Measurements from ENCODE around the gene QARS1.

QARS1 gene

GRCh38 chr3:49076646-49077045, 27.9 kb downstream of the QARS1 start:
- Histone ChIP-seq H3K9ac (no peak overlapping the region), H2AFZ (no peak overlapping the region), H3K9me3 (ENCODE audit: control insufficient read depth, low read length) (no peaks in the 10 kb centered on the region), H3K36me3 (ENCODE audit: control insufficient read depth, insufficient read depth, low read length) (no peaks in the 10 kb centered on the region), H3K27ac (no peak overlapping the region), H3K79me2 (peaks cover 72% of the 10 kb centered on the region), H3K4me3 (ENCODE audit: low read depth, low read length) (no peak overlapping the region), H3K4me1 (no peaks in the 10 kb centered on the region), H3K4me2 (ENCODE audit: low read length) (no peak overlapping the region), H3K27me3 (ENCODE audit: control insufficient read depth, insufficient read depth, low read length) (no peaks in the 10 kb centered on the region)
- TF ChIP-seq CTCF (IDR thresholded peaks at IDR 0.05), result no peak

- H3K9ac ChIP-seq, result no peak overlapping the region
- H3K79me2 ChIP-seq, result peaks cover 72% of the 10 kb centered on the region
- H3K4me2 ChIP-seq (ENCODE audit: low read length), result no peak overlapping the region
- H3K27me3 ChIP-seq (ENCODE audit: control insufficient read depth, insufficient read depth, low read length), result no peaks in the 10 kb centered on the region
- H3K4me1 ChIP-seq, result no peaks in the 10 kb centered on the region
- no peak overlapping the region for H3K4me3 ChIP-seq (ENCODE audit: low read depth, low read length)
- no peak overlapping the region for H3K27ac ChIP-seq
- no peak for TF ChIP-seq CTCF (IDR thresholded peaks at IDR 0.05)
- no peaks in the 10 kb centered on the region for H3K36me3 ChIP-seq (ENCODE audit: control insufficient read depth, insufficient read depth, low read length)
- H2AFZ ChIP-seq, result no peak overlapping the region
- no peaks in the 10 kb centered on the region for H3K9me3 ChIP-seq (ENCODE audit: control insufficient read depth, low read length)
These were observed 28.4 kb downstream of the QARS1 start for GRCh38 chr3:49076116-49076515.

GRCh38 chr3:49058011-49058410, 46.5 kb downstream of the QARS1 start:
- Histone ChIP-seq H3K4me2 (ENCODE audit: low read length) (no peak overlapping the region), H2AFZ (no peak overlapping the region), H3K27ac (no peak overlapping the region), H3K27me3 (ENCODE audit: control insufficient read depth, insufficient read depth, low read length) (no peaks in the 10 kb centered on the region), H3K36me3 (ENCODE audit: control insufficient read depth, insufficient read depth, low read length) (no peaks in the 10 kb centered on the region), H3K4me3 (ENCODE audit: low read depth, low read length) (no peak overlapping the region), H3K4me1 (no peaks in the 10 kb centered on the region), H3K9me3 (ENCODE audit: control insufficient read depth, low read length) (no peaks in the 10 kb centered on the region), H3K79me2 (peaks cover 35% of the 10 kb centered on the region), H3K9ac (no peak overlapping the region)
- no peak for TF ChIP-seq CTCF (IDR thresholded peaks at IDR 0.05)

- no peaks in the 10 kb centered on the region for H3K36me3 ChIP-seq (ENCODE audit: control insufficient read depth, insufficient read depth, low read length)
- H3K4me2 ChIP-seq (ENCODE audit: low read length), result no peak overlapping the region
- peaks cover 29% of the 10 kb centered on the region for H3K79me2 ChIP-seq
- TF ChIP-seq CTCF (IDR thresholded peaks at IDR 0.05), result no peak
- H2AFZ ChIP-seq, result no peak overlapping the region
- H3K4me1 ChIP-seq, result no peaks in the 10 kb centered on the region
- no peak overlapping the region for H3K9ac ChIP-seq
- H3K9me3 ChIP-seq (ENCODE audit: control insufficient read depth, low read length), result no peaks in the 10 kb centered on the region
- H3K27me3 ChIP-seq (ENCODE audit: control insufficient read depth, insufficient read depth, low read length), result no peaks in the 10 kb centered on the region
- no peak overlapping the region for H3K4me3 ChIP-seq (ENCODE audit: low read depth, low read length)
- H3K27ac ChIP-seq, result no peak overlapping the region
These were observed 47.3 kb downstream of the QARS1 start for GRCh38 chr3:49057268-49057667.

GRCh38 chr3:49054344-49054862, 50.2 kb downstream of the QARS1 start:
- no peak for TF ChIP-seq CTCF (IDR thresholded peaks at IDR 0.05)
- Histone ChIP-seq H3K4me1 (no peaks in the 10 kb centered on the region), H3K36me3 (ENCODE audit: control insufficient read depth, insufficient read depth, low read length) (no peaks in the 10 kb centered on the region), H2AFZ (no peak overlapping the region), H3K9me3 (ENCODE audit: control insufficient read depth, low read length) (no peaks in the 10 kb centered on the region), H3K79me2 (peaks cover 17% of the 10 kb centered on the region), H3K4me2 (ENCODE audit: low read length) (no peak overlapping the region), H3K27me3 (ENCODE audit: control insufficient read depth, insufficient read depth, low read length) (no peaks in the 10 kb centered on the region), H3K27ac (no peak overlapping the region), H3K9ac (no peak overlapping the region), H3K4me3 (ENCODE audit: low read depth, low read length) (no peak overlapping the region)
